Keratinocyte (primary cell): ENCODE measurements around the gene DNAJC27. TPM values are rescaled to one million over a fixed set of nuclear protein-coding genes. Genes with fewer than 3 reads are reported as not detected.

Experiments used
- DNase-seq: peaks from one replicate; pipeline ENCODE4 v3.0.0-alpha.2; 2011; ENCODE audit warnings: low read depth, missing footprints, low spot score
- FAIRE-seq: peaks from 2 replicates; lab custom pipeline; 2011; peaks lifted over from hg19 to GRCh38; lab: Jason Lieb, UNC
- H2AFZ ChIP-seq: 2 replicates; pipeline ENCODE4 v1.6.0; 2012; ENCODE audit warnings: low read length, control low read depth, inconsistent platforms; ENCODE audit not compliant: control insufficient read depth
- H3K27ac ChIP-seq: 2 replicates; pipeline ENCODE4 v1.5.1; 2011; ENCODE audit warnings: low read length; ENCODE audit not compliant: control insufficient read depth, insufficient read depth
- H3K27me3 ChIP-seq: 3 replicates; pipeline ENCODE4 v1.6.0; 2011; ENCODE audit warnings: low read length; ENCODE audit not compliant: control insufficient read depth, insufficient read depth; ENCODE audit errors: extremely low read depth
- H3K36me3 ChIP-seq, 2 experiments: 2 replicates in 1 of 2; 3 replicates in 1 of 2; pipeline ENCODE4 v1.5.1; 2011; ENCODE audit warnings: low read length in 2 of 2, mild to moderate bottlenecking in 1 of 2; ENCODE audit not compliant: control insufficient read depth in 2 of 2, insufficient read depth in 2 of 2; ENCODE audit errors: extremely low read depth in 1 of 2
- H3K4me1 ChIP-seq: 3 replicates; pipeline ENCODE4 v1.5.1; 2011; ENCODE audit warnings: low read length; ENCODE audit not compliant: control insufficient read depth, insufficient read depth; ENCODE audit errors: extremely low read depth
- H3K4me2 ChIP-seq: 3 replicates; pipeline ENCODE4 v1.6.0; 2011; ENCODE audit warnings: low read depth, low read length; ENCODE audit not compliant: control insufficient read depth, insufficient read depth; ENCODE audit errors: extremely low read depth
- H3K4me3 ChIP-seq, 3 experiments: fragments of 200-600 bp in 1 of 3; sonication (generic) in 1 of 3; 2 replicates in 2 of 3; 3 replicates in 1 of 3; pipeline ENCODE4 v1.5.1; 2011 to 2016; ENCODE audit warnings: low read length in 3 of 3, mild to moderate bottlenecking in 3 of 3, control low read depth in 2 of 3, inconsistent platforms in 1 of 3, low read depth in 1 of 3, mixed read lengths in 1 of 3, mixed run types in 1 of 3, moderate library complexity in 1 of 3; ENCODE audit not compliant: control insufficient read depth in 2 of 3, insufficient read depth in 2 of 3; ENCODE audit errors: extremely low read depth in 1 of 3
- H3K79me2 ChIP-seq: 2 replicates; pipeline ENCODE4 v1.6.0; 2012; ENCODE audit warnings: low read length; ENCODE audit not compliant: control insufficient read depth, insufficient read depth
- H3K9ac ChIP-seq: 3 replicates; pipeline ENCODE4 v1.6.0; 2011; ENCODE audit warnings: low read length; ENCODE audit not compliant: control insufficient read depth, insufficient read depth; ENCODE audit errors: extremely low read depth
- H3K9me1 ChIP-seq: 3 replicates; pipeline ENCODE4 v1.6.0; 2011; ENCODE audit warnings: low read length; ENCODE audit not compliant: control insufficient read depth, insufficient read depth; ENCODE audit errors: extremely low read depth
- H3K9me3 ChIP-seq: 2 replicates; pipeline ENCODE4 v1.5.1; 2012; ENCODE audit warnings: low read depth, low read length; ENCODE audit not compliant: control insufficient read depth
- H4K20me1 ChIP-seq: 3 replicates; pipeline ENCODE4 v1.6.0; 2011; ENCODE audit warnings: low read length; ENCODE audit not compliant: control insufficient read depth, insufficient read depth; ENCODE audit errors: extremely low read depth
- EZH2 ChIP-seq: IDR thresholded peaks from one replicate; pipeline ENCODE4 v1.6.1; 2012; ENCODE audit warnings: inconsistent platforms, mild to moderate bottlenecking, low read length, moderate library complexity
- dilution Hi-C: fragments of 300-500 bp; cut with MboI; formaldehyde crosslinking; loops from one replicate; pipeline ENCODE4 v1.7.0; 2020; ENCODE audit warnings: low sequenced_read_pairs; ENCODE audit not compliant: extremely low pct_ligation_motif_present
- polyA minus RNA-seq, 3 experiments: library from RNA; depleted of rRNA, polyadenylated mRNA; stranded (reverse); fragments of >200 nt; gene quantifications; 1 replicate in 1 of 3; 2 replicates in 1 of 3; 3 replicates in 1 of 3; pipeline ENCODE4 v1.2.3, GENCODE V29; 2011
- polyA plus RNA-seq, 5 experiments: library from polyadenylated mRNA; depleted of rRNA in 3 of 5; stranded (reverse) in 3 of 5; stranded (forward) in 1 of 5; unstranded in 1 of 5; fragments of >200 nt; gene quantifications; 1 replicate in 1 of 5; 2 replicates in 3 of 5; 3 replicates in 1 of 5; pipeline versions ENCODE4 v1.2.1 to v1.2.3, GENCODE V29; 2011 to 2012; ENCODE audit warnings: missing spikeins in 2 of 5, low read depth in 1 of 5, low replicate concordance in 1 of 5
- TF ChIP-seq, protein P1 (sequence below), 3 experiments: IDR thresholded peaks in 1 of 3; conservative IDR thresholded peaks in 1 of 3; optimal IDR thresholded peaks in 1 of 3; 2 replicates in 2 of 3; 3 replicates in 1 of 3; pipeline versions ENCODE3 to v1.5.1; 2011; ENCODE audit warnings: low read length in 3 of 3, mild to moderate bottlenecking in 3 of 3, moderate library complexity in 2 of 3, control low read depth in 1 of 3, inconsistent platforms in 1 of 3; ENCODE audit not compliant: insufficient read depth in 2 of 3; ENCODE audit errors: extremely low read depth in 1 of 3

Gene DNAJC27
- polyA plus RNA-seq = 2.8 to 3.4 TPM (median 2.9 TPM) in 3 replicates
- 3.2 TPM for polyA plus RNA-seq (2011; ENCODE audit: low read depth)
- 1.3 and 1.8 TPM in 2 replicates for polyA plus RNA-seq (2011; cell fraction: cytosol; rRNA removed)
- polyA plus RNA-seq (2011; cell fraction: nucleus; rRNA removed) = 4.1 and 6.0 TPM in 2 replicates
- 1.2 and 1.6 TPM in 2 replicates for polyA plus RNA-seq (2012; ENCODE audit: low replicate concordance)
- 3.2 to 6.1 TPM (median 5.0 TPM) in 3 replicates for polyA minus RNA-seq
- 2.5 TPM for polyA minus RNA-seq (2011; cell fraction: cytosol; rRNA and poly(A)+ RNA removed)
- polyA minus RNA-seq (2011; cell fraction: nucleus; rRNA and poly(A)+ RNA removed) = 1.8 and 4.7 TPM in 2 replicates

DNA sequence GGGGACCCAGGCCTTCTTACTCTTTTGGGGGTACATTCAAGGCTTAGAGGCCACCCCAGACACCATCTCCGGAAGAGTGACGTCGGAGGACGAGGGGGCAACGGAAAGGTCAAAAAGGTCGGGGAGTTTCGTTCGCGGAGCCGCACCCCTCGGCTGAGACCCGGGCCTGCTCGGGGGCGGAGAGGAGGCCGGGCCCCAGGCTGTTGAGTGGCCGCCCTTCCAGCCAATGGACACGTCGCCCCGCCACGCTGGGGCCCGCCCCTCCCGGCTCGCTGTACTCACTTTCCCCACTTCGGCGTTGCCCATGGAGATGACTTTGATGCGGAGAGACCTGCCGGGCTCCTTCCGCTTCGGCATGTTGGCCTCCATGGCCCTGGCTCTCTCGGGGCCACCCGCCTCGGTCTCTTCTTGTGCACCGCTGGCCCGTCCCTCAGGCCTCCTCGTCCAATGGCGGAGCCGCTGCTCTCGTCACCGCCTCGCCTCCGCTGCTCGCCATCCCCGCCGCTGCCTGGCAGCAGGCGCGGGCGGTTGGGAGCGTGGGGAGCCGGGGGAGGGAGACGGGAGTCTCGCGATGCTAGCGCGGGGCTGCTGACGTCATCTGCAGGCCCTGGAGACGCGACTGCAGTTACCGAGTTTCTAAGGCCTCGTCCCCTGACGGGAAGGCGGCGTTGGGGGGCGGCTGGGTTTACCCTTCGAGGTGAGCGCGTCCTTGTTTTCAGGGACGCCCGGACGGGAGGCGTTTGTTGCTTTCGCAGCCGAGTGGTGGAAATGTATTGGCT is at the start of gene DNAJC27:
DNAJC27 (minus strand) TSS at position 420 of the 779 bp plus-strand sequence; CDS start at position 369, 51 bp downstream.
- Histone ChIP-seq H3K9ac (peak within 1 kb of the TSS; percentile 100), H3K27me3 (no peaks in the 10 kb centered on the region), H3K9me3 (no peaks in the 10 kb centered on the region), H3K9me1 (no peaks in the 10 kb centered on the region), H2AFZ (peak within 1 kb of the TSS; percentile 99), H3K27ac (peak within 1 kb of the TSS; percentile 98), H3K36me3 (no peaks in the 10 kb centered on the region), H3K4me2 (peak within 1 kb of the TSS; percentile 87), H3K79me2 (peaks cover 12% of the 10 kb centered on the region), H3K4me1 (no peaks in the 10 kb centered on the region), H4K20me1 (no peaks in the 10 kb centered on the region), H3K4me3 (peak within 1 kb of the TSS; percentile 64 to 96 (median 88))
- dilution Hi-C loops = no loop called here
- TF ChIP-seq, protein P1, sequence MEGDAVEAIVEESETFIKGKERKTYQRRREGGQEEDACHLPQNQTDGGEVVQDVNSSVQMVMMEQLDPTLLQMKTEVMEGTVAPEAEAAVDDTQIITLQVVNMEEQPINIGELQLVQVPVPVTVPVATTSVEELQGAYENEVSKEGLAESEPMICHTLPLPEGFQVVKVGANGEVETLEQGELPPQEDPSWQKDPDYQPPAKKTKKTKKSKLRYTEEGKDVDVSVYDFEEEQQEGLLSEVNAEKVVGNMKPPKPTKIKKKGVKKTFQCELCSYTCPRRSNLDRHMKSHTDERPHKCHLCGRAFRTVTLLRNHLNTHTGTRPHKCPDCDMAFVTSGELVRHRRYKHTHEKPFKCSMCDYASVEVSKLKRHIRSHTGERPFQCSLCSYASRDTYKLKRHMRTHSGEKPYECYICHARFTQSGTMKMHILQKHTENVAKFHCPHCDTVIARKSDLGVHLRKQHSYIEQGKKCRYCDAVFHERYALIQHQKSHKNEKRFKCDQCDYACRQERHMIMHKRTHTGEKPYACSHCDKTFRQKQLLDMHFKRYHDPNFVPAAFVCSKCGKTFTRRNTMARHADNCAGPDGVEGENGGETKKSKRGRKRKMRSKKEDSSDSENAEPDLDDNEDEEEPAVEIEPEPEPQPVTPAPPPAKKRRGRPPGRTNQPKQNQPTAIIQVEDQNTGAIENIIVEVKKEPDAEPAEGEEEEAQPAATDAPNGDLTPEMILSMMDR (optimal IDR thresholded peaks at IDR 0.05 in 1 of 3, IDR thresholded peaks at IDR 0.05 in 1 of 3, conservative IDR thresholded peaks at IDR 0.05 in 1 of 3; ENCODE audit: extremely low read depth in 1 of 3, insufficient read depth in 2 of 3, low read length in 3 of 3) = no peak
- TF ChIP-seq EZH2 = no peak
- FAIRE-seq (no peak), DNase-seq (peak; percentile 77)

DNA sequence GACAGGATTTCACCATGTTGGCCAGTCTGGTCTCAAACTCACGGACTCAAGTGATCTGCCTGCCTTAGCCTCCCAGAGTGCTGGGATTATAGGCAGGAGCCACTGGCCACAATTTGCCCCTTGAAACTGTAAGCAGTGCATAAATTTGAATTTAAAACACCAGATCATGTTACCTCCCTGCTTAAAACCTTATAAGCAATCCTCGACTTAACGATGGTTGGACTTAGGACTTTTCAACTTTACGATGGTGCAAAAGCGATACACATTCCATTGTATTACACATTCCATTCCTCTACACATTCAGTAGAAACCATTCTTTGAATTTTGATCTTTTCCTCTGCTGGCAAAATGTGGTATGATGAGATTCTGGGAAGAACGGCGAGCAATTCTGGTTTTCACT is 46.9 kb upstream of the DNAJC27 start:
- FAIRE-seq = no peak
- DNase-seq = no peak
- Histone ChIP-seq H2AFZ (no peak overlapping the region), H3K9me3 (no peaks in the 10 kb centered on the region), H3K27ac (no peak overlapping the region), H3K9me1 (no peaks in the 10 kb centered on the region), H3K4me1 (no peaks in the 10 kb centered on the region), H4K20me1 (no peaks in the 10 kb centered on the region), H3K27me3 (peaks cover 4% of the 10 kb centered on the region), H3K4me3 (no peak overlapping the region), H3K36me3 (no peaks in the 10 kb centered on the region), H3K79me2 (no peaks in the 10 kb centered on the region), H3K9ac (no peak overlapping the region), H3K4me2 (no peak overlapping the region)
- TF ChIP-seq EZH2 = no peak
- TF ChIP-seq, protein P1 (optimal IDR thresholded peaks at IDR 0.05 in 1 of 3, IDR thresholded peaks at IDR 0.05 in 1 of 3, conservative IDR thresholded peaks at IDR 0.05 in 1 of 3; ENCODE audit: extremely low read depth in 1 of 3, insufficient read depth in 2 of 3, low read length in 3 of 3) = no peak
- dilution Hi-C loops = no loop called here
